ENCODE results near the gene NT5DC3. TPM values are rescaled to one million over a fixed set of nuclear protein-coding genes. Genes with fewer than 3 reads are reported as not detected.

Gene NT5DC3
- polyA plus RNA-seq, 4 donors, result 2.5 to 8.6 (median 4.7) TPM

Other genes with a start within 250 kb of the NT5DC3 start
- 1,000 to 10,000 TPM in 2 of 4 donors, 100 to 1,000 TPM in 2; 873 to 1,028 (median 973) TPM for gene HSP90B1, start 89.2 kb upstream of the NT5DC3 start, polyA plus RNA-seq (ENCODE audit: insufficient read length in 4 of 4)
- 10 to 100 TPM; 43.2 to 67.0 (median 52.6) TPM for gene TDG, start 124.6 kb upstream of the NT5DC3 start, polyA plus RNA-seq (ENCODE audit: insufficient read length in 4 of 4)
- gene GLT8D2, start 209.0 kb upstream of the NT5DC3 start, polyA plus RNA-seq (ENCODE audit: insufficient read length in 4 of 4), result 10 to 100 TPM; 10.3 to 16.5 (median 15.7) TPM
- gene HCFC2, start 223.3 kb upstream of the NT5DC3 start, polyA plus RNA-seq (ENCODE audit: insufficient read length in 4 of 4), result 10 to 100 TPM; 15.4 to 17.9 (median 17.5) TPM